ENCODE data around the gene NUP133.

Gene NUP133

DNA sequence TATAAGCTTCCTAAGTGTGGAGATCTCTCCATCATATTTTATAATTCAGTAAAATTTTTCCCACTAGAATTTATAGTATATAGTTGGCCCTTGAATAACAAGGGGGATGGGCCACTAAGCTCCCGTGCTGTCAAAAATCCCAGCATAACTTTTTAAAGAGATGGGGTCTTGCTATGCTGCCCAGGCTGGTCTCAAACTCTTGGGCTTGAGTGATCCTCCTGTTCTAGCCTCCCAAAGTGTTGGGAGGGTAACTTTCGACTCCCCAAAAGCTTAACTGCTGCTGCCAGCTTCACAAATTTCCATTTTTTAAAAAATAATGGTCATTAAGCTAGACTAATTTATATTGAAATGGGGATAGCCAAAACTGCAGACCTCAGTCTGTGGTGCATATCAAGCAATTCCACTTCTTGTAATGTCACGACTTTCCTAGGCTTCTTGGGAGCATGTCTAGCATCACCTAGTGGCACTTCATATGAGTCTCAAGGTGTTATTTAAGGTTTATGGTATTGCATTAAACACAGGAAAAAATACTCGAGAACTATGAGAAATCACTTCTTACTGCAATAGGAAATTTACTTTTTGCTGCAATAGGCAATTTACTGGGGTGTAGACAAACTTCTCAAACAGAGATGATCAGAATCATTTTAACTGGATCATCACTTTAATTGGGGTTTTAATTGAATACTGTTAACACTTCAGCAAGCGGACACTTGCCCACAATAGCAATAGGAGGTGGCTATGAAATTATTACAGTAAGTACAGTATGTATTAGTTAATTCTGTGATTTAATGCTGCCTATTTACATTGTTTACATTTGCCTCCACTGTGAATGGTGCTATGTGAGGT lies 55.0 kb downstream of the NUP133 start:
- DNase-seq (ENCODE audit: low read depth in 3 of 3): no peak

DNA sequence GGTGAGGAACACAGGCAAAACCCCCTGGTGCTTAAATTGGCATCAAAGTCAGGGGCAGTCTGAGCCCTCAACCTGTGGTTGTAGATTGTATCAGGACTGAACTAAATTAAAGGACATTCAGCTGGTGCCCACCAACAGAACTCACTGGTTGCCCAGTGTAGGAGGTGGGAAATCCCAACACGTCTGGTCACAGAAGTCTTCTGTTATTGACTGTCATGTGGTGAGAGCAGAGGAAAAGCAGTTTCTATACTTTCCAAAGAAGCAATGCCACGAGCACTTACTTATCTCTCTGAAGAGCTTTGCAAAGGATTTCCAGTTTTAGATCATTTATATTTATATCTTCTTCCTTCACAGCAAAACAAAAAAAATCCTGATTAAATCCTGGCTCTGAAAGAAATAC lies 59.3 kb downstream of the NUP133 start:
- no peak for DNase-seq (ENCODE audit: low read depth in 3 of 3)

DNA sequence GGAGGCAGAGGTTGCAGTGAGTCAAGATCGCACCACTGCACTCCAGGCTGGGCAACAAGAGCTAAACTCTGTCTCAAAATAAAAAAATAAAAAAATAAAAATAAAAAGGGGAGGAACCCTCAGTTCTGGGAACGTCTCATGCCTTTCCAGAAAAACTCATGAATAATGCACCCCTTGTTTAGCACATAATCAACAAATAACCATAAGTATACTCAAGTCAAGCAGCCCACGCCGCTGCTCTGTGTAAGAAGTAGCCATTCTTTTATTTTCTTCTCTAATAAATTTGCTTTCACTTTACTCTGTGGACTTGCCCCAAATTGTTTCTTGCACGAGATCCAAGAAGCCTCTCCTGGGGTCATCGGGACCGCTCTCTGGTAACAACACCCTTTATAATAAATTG lies 59.8 kb downstream of the NUP133 start:
- no peak for DNase-seq (ENCODE audit: low read depth in 3 of 3)

DNA sequence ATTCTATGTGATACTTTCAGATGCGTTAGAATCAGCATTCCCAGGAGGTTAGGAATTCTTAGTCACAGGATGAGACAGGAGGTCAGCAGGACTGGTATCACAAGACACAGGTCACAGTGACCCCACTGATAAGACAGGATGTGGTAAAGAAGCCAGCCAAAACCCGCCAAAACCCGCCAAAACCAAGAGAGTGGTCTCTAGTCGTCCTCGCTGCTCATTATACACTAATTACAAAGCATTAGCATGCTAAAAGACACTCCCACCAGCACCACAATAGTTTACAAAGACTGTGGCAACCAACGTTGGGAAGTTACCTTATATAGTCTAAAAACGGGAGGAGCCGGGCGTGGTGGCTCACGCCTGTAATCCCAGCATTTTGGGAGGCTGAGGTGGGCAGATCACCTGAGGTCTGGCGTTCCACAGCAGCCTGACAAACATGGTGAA lies 60.3 kb downstream of the NUP133 start:
- no peak for DNase-seq (ENCODE audit: low read depth in 3 of 3)

DNA sequence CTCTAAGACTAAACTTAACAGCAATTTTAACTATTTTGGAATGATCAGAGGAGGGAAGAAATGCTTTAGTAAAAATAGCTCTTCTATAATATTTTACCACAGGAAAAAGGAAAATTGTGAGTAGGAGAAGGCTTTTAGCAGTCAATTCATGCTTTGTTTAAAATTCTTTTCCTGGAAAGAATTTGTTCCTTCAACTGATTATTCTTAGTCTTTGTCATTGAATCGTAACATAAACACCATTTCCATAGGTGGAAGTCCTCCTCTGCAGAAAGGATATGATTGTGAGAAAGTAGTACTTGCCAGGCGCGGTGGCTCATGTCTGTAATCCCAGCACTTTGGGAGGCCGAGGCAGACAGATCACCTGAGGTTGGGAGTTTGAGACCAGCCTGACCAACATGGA lies 62.3 kb downstream of the NUP133 start:
- no peak for DNase-seq (ENCODE audit: low read depth in 3 of 3)

DNA sequence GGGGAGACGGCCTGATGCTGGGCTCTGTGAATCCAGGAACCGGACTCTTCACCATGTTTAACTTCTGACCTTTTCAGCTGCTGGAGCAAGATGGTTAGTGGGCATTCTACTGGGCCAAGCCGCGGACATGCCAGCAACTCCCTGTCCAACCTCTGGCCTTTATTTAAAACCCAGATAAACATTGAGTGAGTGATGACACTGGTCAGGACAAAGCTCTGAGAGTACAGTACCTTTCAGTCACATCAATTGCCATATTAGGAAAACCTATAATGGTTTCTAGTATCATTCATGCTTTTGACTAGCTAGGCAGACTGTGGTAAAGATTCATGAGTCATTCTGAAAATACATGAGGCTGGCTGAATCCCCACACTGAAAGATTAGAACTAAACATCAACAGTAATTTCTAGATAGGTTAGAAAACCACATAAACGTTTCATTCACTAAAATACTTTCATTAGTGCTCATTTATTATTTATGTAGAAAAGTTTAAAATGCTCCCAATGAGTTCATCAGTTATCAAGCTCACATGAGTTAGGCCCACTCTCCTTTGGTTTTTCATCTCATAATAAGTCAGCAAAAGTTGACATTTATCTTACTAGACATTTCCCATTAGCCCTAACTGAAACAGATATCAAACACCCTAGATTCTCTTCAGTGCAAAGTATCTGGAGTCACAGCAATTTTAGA lies 67.1 kb downstream of the NUP133 start:
- DNase-seq (ENCODE audit: low read depth in 3 of 3): no peak

DNA sequence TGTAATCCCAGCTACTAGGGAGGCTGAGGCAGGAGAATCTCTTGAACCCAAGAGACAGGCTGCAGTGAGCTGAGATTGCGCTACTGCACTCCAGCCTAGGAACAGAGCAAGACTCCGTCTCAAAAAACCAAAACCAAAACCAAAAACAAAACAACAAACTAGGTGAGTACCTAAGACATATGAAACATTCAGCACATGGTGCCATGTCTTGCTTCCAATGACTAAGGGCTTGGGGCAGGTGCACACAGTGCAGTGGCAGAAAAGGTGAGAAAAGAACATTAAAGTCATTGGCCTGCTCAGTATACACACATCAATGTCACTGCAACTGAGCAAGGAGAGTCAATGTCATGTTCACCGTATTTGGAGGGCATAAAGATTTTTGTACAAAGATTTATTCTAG lies 70.1 kb downstream of the NUP133 start:
- DNase-seq (ENCODE audit: low read depth in 3 of 3): no peak

DNA sequence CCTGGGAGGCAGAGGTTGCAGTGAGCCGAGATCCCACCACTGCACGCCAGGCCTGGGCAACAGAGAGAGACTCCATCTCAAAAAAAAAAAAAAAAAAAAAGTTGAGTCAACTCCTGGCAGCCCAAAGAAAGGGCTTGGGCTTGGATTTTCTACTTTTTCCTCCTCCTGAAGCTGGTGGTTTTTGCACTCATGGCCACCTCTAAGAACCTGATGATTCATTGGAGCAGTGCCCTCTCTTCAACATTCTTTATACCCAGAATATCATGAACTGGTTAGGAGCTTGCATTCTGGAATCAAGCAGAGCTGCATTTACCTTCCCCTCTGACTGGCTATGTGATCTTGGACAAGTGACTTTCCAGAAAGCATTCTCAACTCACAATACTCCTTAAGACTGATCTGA lies 70.7 kb downstream of the NUP133 start:
- no peak for DNase-seq (ENCODE audit: low read depth in 3 of 3)

DNA sequence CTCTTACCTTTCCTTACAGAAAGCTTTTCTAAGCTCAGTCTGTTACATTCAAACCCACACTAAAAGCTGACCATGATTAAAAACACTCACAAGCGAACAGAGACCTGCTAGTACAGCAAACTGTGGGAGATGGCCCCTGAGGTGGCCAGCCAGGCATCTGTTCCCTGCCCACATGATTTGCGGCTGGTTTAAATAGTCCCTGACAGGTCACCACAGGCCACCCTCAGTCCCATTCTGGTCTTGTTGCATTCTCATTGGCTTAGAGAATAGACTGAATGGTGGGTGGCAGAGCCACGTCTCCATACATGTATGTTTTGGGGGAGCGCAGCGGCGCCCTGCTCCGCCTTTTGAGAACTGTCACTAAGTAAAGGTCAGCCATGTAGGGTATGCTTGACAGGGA lies 71.9 kb downstream of the NUP133 start:
- no peak for DNase-seq (ENCODE audit: low read depth in 3 of 3)

DNA sequence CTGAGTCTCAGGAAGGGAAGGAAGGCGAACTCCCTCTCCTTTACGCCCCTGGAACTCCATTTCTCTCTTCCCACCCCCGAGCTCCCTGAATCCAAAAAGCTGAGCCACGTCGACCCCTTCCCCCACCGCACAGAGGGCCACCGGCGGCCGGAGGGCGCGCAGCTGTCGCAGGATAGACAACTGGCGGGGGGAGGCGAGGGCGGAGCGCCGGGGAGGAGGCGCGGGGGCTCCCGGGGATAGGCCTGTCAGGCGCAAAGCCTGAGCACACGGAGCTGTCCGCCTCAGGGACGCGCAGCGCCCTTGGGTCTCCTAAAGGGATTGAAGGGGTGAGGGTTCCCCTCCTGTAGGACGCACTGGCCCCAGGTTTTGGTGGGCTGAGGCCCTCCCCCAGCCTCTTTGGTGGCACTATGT lies 73.5 kb downstream of the NUP133 start:
- DNase-seq (ENCODE audit: low read depth in 3 of 3): no peak

DNA sequence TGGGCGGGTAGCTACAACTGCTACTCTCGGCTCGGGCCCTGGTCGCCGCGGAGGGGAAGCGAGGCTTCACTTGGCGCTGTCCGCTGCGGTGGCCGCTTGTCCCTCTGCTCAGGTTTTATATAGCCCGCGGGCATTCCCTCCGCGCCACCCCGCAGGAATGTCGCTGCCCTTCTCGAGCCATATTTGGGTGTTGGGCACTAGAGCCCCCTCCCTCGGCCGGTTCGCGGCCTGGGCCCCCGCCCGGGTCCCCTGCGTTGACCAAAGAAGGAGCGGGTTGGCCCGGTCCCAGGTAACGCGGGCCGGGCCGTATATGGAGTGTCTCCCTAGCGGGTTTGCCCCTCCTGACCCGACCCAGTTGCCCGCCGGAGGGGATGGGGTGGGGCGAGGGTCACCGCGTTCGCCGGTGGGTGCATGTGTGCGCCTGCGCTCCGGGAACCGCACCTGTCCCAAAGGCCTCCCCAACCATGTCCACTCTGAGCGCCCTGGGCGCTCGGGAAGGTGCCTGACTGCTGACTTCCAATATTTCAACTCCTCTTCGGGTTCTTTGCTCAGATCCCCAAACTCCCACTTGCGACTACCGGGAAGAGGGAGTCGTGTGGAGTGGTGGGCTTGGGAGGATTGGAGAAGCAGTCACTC lies 74.0 kb downstream of the NUP133 start, which contains the start of gene ACTA1:
Gene ACTA1 (minus strand): TSS at position 90 of the 636 bp plus-strand sequence. CDS start 979 bp downstream, outside the sequence.
- DNase-seq (ENCODE audit: low read depth in 3 of 3): no peak

DNA sequence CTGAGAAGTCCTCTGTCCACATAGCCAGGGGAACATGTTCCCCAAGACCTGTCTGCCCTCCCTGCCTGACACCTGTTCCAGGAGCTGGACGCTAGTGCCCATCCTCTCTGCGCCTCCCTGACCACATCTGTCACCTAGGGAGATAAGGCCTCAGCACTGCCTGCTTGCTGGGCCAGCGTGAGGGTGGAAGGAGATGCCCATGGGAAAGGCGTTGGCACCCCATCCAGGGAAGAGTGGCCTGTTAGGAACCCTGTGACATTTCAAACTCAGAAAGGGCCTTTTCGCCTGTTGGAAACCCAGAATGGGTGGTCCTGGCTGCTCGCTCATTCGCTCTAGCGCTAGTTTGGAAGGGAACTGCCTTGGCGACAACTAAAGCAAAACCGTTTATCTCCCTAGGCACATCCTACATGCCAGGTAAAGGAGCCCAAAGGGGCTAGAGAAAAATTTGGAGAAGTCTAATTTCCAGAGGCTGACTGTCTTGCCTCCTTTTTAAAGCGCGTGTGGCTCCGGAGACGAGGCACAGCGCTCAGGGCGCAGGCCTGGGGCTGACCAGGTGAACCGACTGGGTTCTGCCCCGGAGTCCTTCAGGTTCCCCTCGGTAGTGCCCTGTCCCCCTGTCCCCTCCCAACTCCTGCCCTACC lies 74.7 kb downstream of the NUP133 start:
- DNase-seq (ENCODE audit: low read depth in 3 of 3): no peak

DNA sequence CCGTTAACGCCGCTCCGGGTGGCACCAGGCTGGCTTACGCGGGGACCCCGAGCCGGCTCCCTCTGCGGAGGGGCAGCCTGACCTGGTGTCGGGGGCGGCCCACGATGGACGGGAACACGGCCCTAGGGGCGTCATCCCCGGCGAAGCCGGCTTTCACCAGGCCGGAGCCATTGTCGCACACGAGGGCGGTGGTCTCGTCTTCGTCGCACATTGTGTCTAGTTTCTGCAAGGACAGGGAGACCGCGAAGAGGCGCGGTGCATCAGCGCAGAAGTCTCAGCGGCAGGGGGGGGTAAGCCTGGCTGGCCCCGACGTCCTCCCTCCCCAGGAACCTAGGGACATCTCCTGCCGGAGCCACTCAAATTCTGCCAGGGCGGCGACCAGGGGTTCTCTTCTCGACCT lies 75.2 kb downstream of the NUP133 start:
- no peak for DNase-seq (ENCODE audit: low read depth in 3 of 3)

DNA sequence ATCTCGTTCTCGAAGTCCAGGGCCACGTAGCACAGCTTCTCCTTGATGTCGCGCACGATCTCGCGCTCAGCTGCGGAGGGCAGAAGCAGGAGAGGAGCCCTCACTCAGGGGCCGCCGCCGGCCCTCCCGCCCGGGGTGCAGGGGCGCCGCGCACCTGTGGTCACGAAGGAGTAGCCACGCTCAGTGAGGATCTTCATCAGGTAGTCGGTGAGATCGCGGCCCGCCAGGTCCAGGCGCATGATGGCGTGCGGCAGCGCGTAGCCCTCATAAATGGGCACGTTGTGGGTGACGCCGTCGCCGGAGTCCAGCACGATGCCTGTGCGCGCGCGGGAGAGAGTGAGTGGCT lies 76.1 kb downstream of the NUP133 start:
- no peak for DNase-seq (ENCODE audit: low read depth in 3 of 3)

DNA sequence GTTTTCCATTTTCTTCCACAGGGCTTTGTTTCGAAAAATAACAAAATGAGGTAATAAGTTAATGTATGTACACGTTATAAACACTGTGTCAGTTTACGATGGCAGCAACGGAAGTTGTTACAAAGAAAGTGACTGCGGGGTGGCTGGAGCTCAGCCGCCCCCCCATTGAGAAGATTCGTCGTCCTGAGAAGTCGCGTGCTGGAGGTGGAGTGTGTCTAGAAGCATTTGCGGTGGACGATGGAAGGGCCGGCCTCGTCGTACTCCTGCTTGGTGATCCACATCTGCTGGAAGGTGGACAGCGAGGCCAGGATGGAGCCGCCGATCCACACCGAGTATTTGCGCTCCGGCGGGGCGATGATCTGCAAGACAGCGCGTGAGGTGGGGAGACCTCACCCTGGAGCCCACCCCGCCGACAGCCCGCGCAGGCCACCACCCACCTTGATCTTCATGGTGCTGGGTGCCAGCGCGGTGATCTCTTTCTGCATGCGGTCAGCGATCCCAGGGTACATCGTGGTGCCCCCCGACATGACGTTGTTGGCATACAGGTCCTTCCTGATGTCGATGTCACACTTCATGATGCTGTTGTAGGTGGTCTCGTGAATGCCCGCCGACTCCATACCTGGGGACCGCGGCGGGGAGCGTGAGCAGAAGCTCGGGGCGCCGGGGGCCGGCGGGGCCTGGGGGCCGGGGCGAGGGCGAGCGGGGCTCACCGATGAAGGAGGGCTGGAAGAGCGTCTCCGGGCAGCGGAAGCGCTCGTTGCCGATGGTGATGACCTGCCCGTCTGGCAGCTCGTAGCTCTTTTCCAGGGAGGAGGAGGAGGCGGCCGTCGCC lies 76.6 kb downstream of the NUP133 start:
- DNase-seq (ENCODE audit: low read depth in 3 of 3): no peak

DNA sequence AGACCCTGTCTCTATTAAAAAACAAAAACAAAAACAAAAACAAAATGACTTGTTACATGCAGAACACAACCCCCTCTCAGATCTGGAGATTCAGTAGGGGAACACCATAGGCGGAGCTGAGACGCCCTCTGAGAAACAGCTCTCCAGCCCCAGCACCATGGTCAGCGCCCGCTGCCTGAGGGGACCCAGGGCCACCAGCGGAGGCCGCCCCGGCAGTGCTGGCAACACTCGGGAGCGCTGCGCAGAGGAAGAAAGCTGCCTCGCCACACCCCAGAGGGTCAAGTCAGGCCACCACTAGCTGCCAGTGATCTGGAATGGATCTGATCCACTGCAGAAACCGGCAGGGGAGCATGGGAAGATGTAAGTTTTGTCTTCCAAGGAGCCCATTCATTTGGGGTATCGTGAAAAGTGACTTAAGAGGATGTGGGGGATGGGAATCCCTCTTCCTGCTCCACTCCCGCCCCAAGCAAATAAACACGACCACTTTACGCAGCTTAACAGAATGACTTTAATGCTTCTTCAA lies 77.3 kb downstream of the NUP133 start:
- no peak for DNase-seq (ENCODE audit: low read depth in 3 of 3)

DNA sequence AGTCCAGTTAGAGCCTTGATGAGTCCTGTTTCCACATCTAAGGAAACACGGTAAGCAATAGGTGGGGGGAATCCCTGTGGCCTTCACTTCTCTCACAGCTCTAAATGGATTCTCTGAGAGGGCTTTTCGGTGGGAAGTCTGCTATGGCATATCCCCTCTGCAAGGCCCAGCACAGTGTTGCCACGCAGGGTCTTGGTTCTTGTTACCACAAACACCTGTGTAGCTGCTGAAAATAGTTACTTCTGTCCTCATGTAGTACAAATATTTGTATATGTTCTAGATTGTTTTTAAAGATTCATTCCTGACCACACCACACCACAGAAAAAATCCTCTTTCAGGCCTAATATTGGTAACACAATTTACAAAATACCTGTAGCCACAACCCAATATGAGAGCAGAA lies 79.9 kb downstream of the NUP133 start:
- DNase-seq (ENCODE audit: low read depth in 3 of 3): no peak

DNA sequence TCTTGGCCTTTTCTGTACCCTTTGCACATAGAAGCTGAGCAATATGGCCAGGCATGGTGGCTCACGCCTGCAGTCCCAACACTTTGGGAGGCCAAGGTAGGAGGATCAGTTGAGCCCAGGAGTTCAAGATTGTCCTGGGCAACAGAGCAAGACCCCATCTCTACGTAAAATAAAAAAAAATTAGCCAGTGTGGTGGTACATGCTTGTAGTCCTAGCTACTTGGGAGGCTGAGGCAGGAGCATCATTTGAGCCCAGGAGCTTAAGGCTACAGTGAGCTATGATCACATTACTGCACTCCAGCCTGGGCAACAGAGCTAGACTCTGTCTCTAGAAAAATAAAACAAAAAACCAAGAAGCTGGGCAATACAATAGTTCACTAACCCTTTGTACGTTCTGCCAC lies 80.6 kb downstream of the NUP133 start:
- DNase-seq (ENCODE audit: low read depth in 3 of 3): no peak

DNA sequence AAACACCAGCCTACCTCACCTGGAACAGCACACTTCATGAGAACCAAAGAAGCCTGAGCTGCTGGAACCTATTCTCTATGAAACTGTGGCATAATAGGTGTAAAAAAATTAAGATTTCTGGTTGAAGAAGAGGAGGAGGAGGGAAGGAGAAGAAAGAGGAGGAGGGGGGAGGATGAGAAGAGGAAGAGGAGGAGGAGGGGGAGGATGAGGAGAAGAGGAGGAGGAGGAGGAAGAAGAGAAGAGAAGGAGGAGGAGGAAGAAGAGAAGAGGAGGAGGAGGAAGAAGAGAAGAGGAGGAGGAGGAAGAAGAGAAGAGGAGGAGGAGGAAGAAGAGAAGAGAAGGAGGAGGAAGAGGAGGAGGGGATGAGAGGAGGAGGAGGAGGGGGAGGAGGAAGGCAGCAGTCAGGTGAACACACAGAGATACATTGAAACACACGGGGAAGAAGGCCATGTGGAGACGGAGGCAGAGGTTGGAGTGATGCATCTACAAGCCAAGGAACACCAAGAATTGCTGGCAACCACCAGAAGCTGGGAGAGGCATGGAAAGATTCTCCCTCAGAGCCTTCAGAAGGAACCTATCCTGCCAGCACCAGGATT lies 82.5 kb downstream of the NUP133 start:
- DNase-seq (ENCODE audit: low read depth in 3 of 3): no peak

DNA sequence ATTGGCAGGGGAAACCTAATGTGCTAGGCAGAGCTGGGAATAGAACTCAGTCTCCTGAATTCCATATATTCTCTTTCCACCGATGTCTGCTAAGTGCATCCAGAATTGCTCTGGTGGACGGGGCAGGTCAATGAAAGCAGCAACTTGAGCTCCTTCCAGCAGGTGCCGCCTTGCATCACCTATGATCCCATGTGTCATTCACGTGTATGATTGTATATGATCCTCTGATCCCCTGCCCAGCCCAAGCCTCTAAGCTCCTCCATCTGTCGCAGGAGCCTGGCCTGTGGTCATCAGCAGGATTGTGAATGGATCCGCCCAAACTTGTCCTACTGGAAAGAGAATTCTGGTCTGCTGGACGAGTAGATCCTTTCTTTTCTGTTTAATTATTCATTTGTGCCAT lies 87.4 kb downstream of the NUP133 start:
- DNase-seq (ENCODE audit: low read depth in 3 of 3): no peak

DNA sequence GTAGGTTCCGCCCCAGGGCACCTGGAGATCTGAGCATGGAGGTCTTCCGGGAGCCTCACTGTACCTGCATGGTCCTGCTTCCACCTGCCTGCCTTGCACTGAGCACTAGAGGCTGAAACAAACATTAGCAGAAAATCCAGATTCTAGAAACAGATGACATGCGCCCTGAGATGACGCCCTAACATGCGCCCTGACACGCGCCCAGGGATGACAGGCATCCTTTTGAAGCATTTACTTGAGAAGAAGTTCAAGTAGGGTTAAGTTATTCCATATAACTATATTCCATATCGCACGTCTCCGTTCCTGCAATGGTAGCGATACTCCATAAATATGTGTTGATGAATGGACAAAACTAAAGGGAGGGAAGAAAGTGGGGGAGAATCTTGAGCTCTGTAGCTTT lies 87.9 kb downstream of the NUP133 start:
- DNase-seq (ENCODE audit: low read depth in 3 of 3): no peak

All from stimulated activated CD4-positive, alpha-beta T cell treated with anti-CD3 and anti-CD28 coated beads, TNF-alpha, amount 100 ng/mL, for 24 hours (primary cell).